Astrocyte of the spinal cord (primary cell): ENCODE measurements around the gene NSMCE1.

Experiments
- DNase-seq: peaks from one replicate; pipeline ENCODE4 v3.0.0; 2011; ENCODE audit warnings: low read depth, low spot score
- H3K4me3 ChIP-seq: 2 replicates; pipeline ENCODE4 v1.5.1; 2011; ENCODE audit warnings: low read depth, mild to moderate bottlenecking, low read length, moderate library complexity
- in situ Hi-C: cut with HindIII; loops from 2 replicates; pipeline ENCODE4 v1.10.0; 2017; ENCODE audit warnings: low sequenced_read_pairs
- TF ChIP-seq, protein P1 (sequence below): IDR thresholded peaks from 2 replicates; pipeline ENCODE4 v1.5.1; 2012; ENCODE audit warnings: low read depth, mild to moderate bottlenecking, low read length, inconsistent platforms

The NSMCE1 gene

DNA sequence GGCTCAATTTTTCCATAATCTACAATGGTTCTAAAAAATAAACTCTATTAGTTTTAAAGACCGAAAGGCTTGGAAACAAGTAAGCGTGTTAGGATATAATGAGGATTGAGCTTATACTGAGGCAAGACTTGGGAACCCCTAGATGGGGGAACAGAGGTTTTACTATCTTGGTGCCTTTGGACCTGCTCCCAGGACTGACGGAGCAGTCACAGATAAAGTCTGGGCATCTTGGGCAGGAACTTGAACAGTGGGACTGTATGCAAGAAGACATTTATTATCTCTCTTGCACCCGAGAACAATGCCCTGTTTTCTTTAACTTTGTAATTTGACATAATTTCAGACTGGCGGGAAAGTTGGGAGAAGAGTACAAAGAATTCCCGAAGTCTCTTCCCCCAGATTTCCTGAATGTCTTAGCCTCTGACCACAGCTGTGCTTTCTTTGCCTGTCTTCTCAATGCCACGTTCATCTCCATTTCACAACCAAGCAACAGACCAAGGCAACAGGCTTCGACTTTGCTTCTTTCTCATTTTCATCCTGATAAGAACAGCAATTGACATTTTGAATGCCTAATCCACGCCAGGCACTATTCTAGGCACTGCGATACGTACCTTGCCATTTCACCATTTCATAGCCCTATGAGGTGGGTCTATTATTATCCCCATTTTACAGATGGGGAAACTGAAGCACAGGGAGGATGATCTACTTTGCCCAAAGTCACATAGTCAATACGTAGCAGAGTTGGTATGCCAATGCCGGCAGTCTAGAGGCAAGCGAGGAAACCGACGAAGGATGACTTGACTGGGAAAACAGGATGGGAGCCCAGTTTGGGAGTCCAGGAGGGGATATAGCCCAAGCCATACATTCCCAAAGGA lies 42.2 kb upstream of the NSMCE1 start:
- TF ChIP-seq, protein P1, sequence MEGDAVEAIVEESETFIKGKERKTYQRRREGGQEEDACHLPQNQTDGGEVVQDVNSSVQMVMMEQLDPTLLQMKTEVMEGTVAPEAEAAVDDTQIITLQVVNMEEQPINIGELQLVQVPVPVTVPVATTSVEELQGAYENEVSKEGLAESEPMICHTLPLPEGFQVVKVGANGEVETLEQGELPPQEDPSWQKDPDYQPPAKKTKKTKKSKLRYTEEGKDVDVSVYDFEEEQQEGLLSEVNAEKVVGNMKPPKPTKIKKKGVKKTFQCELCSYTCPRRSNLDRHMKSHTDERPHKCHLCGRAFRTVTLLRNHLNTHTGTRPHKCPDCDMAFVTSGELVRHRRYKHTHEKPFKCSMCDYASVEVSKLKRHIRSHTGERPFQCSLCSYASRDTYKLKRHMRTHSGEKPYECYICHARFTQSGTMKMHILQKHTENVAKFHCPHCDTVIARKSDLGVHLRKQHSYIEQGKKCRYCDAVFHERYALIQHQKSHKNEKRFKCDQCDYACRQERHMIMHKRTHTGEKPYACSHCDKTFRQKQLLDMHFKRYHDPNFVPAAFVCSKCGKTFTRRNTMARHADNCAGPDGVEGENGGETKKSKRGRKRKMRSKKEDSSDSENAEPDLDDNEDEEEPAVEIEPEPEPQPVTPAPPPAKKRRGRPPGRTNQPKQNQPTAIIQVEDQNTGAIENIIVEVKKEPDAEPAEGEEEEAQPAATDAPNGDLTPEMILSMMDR: no peak
- H3K4me3 ChIP-seq: no peak overlapping the region
- in situ Hi-C loops: no loop called here
- no peak for DNase-seq

DNA sequence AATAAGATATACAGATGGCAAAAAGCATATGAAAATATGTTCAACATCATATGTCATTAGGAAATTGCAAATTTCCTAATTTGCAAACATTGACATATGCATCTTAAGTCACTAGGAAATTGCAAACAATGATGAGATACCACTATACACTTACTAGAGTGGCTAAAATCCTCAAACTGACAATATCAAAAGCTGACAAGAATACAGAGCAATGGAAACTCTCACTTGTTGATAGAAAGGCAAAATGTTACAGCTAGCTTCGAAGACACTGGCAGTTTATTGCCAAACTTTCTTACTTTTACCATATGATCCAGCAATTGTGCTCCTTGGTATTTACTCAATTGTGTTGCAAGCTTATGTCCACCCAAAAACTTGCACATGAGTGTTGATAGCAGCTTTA lies 40.2 kb upstream of the NSMCE1 start:
- no peak for DNase-seq
- TF ChIP-seq, protein P1: no peak
- in situ Hi-C loops: no loop called here
- H3K4me3 ChIP-seq: no peak overlapping the region

DNA sequence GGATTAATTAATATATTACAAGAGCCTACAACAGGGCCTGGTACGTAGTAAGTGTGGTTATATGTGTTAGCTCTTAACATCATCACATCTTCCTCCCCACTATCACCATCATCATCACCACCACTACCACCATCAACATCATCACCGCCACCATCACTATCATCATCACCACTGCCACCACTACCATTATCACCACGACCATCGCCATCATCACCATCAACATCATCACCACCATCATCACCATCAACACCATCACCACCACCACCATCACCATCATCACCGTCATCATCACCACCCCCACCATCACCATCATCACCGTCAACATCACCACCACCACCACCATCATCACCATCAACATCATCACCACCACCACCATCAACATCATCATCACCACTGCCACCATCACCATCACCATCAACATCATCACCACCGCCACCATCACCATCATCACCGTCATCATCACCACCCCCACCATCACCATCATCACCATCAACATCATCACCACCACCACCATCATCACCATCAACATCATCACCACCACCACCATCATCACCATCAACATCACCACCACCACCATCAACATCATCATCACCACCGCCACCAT lies 37.4 kb upstream of the NSMCE1 start:
- no peak overlapping the region for H3K4me3 ChIP-seq
- in situ Hi-C loops: no loop called here
- no peak for DNase-seq
- TF ChIP-seq, protein P1: no peak

DNA sequence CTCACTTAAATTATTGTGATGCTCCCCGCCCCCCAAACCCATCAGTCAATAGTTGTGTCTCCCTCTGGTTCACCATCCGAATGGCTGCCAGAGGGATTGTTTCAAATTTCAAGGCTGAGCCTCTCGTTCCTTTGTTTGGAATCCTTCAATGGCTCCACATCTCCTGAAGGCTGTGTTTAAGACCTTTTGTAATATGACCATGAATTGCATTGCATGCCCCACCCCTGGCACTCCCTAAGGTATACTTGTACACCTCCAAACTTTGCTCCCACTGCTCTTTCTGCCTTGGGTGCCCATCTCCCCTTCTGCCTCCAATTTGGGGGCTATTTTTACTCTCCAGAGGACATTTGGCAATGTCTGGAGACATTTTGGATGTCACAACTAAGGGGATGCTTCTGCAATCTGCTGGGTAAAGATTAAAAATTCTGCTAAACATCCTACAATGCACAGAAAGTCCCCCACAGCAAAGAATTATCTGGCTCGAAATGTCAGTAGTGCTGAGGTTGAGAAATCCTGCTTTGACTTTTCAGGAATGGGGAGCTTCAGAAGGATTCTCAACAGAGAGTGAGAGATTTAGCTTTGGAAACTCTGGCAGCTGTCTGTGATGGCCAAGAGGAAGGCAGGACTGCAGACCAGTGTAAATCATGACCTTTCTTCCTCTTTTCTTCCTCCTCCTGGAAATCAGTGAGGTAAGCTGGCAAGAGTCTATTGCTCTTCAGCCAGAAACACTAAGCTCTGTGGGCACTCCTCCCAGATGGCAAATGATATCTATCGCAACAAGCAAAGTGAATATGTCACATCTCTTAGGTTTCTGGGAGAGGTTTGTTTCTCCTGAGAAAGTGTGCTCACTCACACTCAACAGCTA lies 36.5 kb upstream of the NSMCE1 start:
- no peak overlapping the region for H3K4me3 ChIP-seq
- in situ Hi-C loops: no loop called here
- no peak for DNase-seq
- TF ChIP-seq, protein P1: no peak

DNA sequence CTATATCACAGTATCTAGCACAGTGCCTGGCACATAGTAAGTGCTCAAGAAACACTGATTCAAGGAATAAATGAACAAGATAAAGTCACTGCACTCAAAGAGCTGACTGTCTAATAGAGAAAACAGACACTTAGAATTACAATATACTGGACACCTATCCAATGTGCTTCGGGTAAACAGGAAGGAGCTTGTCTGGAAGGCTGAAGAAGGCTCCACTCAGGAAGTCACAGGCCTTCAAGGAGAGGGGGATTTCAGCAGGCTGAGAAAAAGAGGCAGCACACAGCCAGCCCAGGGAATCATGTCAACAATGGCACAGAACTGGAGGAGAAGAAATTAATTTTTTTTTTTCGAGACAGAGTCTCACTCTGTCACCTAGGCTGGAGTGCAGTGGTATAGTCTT lies 35.5 kb upstream of the NSMCE1 start:
- in situ Hi-C loops: no loop called here
- no peak for DNase-seq
- TF ChIP-seq, protein P1: no peak
- H3K4me3 ChIP-seq: no peak overlapping the region
